IMR-90 (cell line): Measurements from ENCODE around the gene DGKQ. TPM values are rescaled to one million over a fixed set of nuclear protein-coding genes. Genes with fewer than 3 reads are reported as not detected.
"Not testable (repeated sequence)": the region's sequence is repeated elsewhere in the genome, so short reads cannot be mapped to it uniquely, and the experiment has no call there.

Source experiments
- ATAC-seq: fragments of 200-7000 bp; cut with Tn5 transposase; 2 replicates; pipeline ENCODE4 v1.9.1; 2020; ENCODE audit warnings: low read depth, mild to moderate bottlenecking, moderate library complexity
- BruUV-seq: library from RNA; stranded (reverse); fragments of 400-500 nt; replicated peaks from 2 replicates; lab custom pipeline; 2021; lab: Mats Ljungman, UMichigan
- CTCF ChIA-PET: fragments of 300-600 bp; formaldehyde crosslinking; extraction: SDS; loops from one replicate; lab custom pipeline; 2021; ENCODE audit warnings: antibody characterized with exemption; lab: Yijun Ruan, JAX
- POLR2A ChIA-PET: fragments of 300-600 bp; sonication (Branson Sonifier 250); formaldehyde crosslinking; loops from one replicate; lab custom pipeline; 2022; ENCODE audit warnings: antibody characterized with exemption; ENCODE audit not compliant: unreplicated experiment; lab: Charles Lee
- DNase-seq: peaks from one replicate; pipeline ENCODE4 v3.0.0; 2013
- H2AFZ ChIP-seq: replicated peaks from 2 replicates; pipeline ENCODE3; 2013; ENCODE audit warnings: low read length, mild to moderate bottlenecking; ENCODE audit not compliant: poor library complexity
- H2AK5ac ChIP-seq: 2 replicates; pipeline ENCODE4 v1.6.1; 2013; ENCODE audit warnings: low read depth, low read length, inconsistent platforms
- H2AK9ac ChIP-seq: replicated peaks from 2 replicates; pipeline ENCODE3; 2013; ENCODE audit warnings: mild to moderate bottlenecking, low read depth, low read length, moderate library complexity; ENCODE audit not compliant: poor library complexity
- H2BK120ac ChIP-seq: 2 replicates; pipeline ENCODE4 v1.6.1; 2013; ENCODE audit warnings: low read depth, low read length, inconsistent platforms
- H2BK15ac ChIP-seq: 3 replicates; pipeline ENCODE4 v1.6.1; 2013; ENCODE audit warnings: low read depth, low read length, inconsistent platforms
- H2BK20ac ChIP-seq: 2 replicates; pipeline ENCODE4 v1.6.1; 2013; ENCODE audit warnings: low read depth, mild to moderate bottlenecking, inconsistent platforms, low read length, moderate library complexity
- H2BK5ac ChIP-seq: 2 replicates; pipeline ENCODE4 v1.6.1; 2013; ENCODE audit warnings: mild to moderate bottlenecking, low read depth, low read length, inconsistent platforms; ENCODE audit not compliant: poor library complexity, severe bottlenecking
- H3K14ac ChIP-seq: replicated peaks from 2 replicates; pipeline ENCODE4 v1.6.1; 2013; ENCODE audit warnings: low read depth, low read length, inconsistent platforms
- H3K18ac ChIP-seq: 2 replicates; pipeline ENCODE4 v1.6.1; 2013; ENCODE audit warnings: low read depth, low read length, control low read depth
- H3K23ac ChIP-seq: 2 replicates; pipeline ENCODE4 v1.6.1; 2013; ENCODE audit warnings: low read depth, low read length, inconsistent platforms
- H3K27ac ChIP-seq: 2 replicates; pipeline ENCODE4 v1.5.1; 2013; ENCODE audit warnings: mild to moderate bottlenecking, control low read depth, low read length; ENCODE audit not compliant: insufficient read depth
- H3K27me3 ChIP-seq: 2 replicates; pipeline ENCODE4 v1.6.1; 2013; ENCODE audit warnings: low read length; ENCODE audit not compliant: control insufficient read depth, insufficient read depth
- H3K36me3 ChIP-seq: 2 replicates; pipeline ENCODE4 v1.6.1; 2013; ENCODE audit warnings: low read length, mixed read lengths; ENCODE audit not compliant: control insufficient read depth, insufficient read depth
- H3K4ac ChIP-seq: 2 replicates; pipeline ENCODE4 v1.6.1; 2013; ENCODE audit warnings: low read depth, low read length, inconsistent platforms
- H3K4me1 ChIP-seq: 2 replicates; pipeline ENCODE4 v1.6.1; 2013; ENCODE audit warnings: low read length, mixed read lengths; ENCODE audit not compliant: control insufficient read depth, insufficient read depth
- H3K4me2 ChIP-seq: 2 replicates; pipeline ENCODE4 v1.6.1; 2013; ENCODE audit warnings: low read depth, mild to moderate bottlenecking, control low read depth, low read length, moderate library complexity
- H3K4me3 ChIP-seq: 2 replicates; pipeline ENCODE4 v1.5.1; 2013; ENCODE audit warnings: low read depth, mild to moderate bottlenecking, control low read depth, low read length, moderate library complexity; ENCODE audit not compliant: insufficient read depth
- H3K56ac ChIP-seq: 2 replicates; pipeline ENCODE4 v1.6.1; 2013; ENCODE audit warnings: low read length, inconsistent platforms; ENCODE audit not compliant: insufficient read depth; ENCODE audit errors: extremely low read depth
- H3K79me1 ChIP-seq, 2 experiments: 2 replicates each; pipeline ENCODE4 v1.6.1; 2013; ENCODE audit warnings: low read length in 2 of 2, inconsistent platforms in 1 of 2, low read depth in 1 of 2
- H3K9ac ChIP-seq: 2 replicates; pipeline ENCODE4 v1.6.1; 2013; ENCODE audit warnings: low read depth, low read length, control low read depth
- H3K9me1 ChIP-seq: 2 replicates; pipeline ENCODE4 v1.6.1; 2013; ENCODE audit warnings: low read length, inconsistent platforms; ENCODE audit not compliant: insufficient read depth
- H3K9me3 ChIP-seq: 2 replicates; pipeline ENCODE4 v1.6.1; 2013; ENCODE audit warnings: low read length; ENCODE audit not compliant: control insufficient read depth, insufficient read depth
- H4K20me1 ChIP-seq: 2 replicates; pipeline ENCODE4 v1.6.1; 2013; ENCODE audit warnings: low read length, inconsistent platforms; ENCODE audit not compliant: insufficient read depth
- H4K5ac ChIP-seq: 2 replicates; pipeline ENCODE4 v1.6.1; 2013; ENCODE audit warnings: mild to moderate bottlenecking, low read depth, low read length, control low read depth
- H4K8ac ChIP-seq, 2 experiments: 2 replicates each; pipeline ENCODE4 v1.6.1; 2013; ENCODE audit warnings: low read depth in 2 of 2, low read length in 2 of 2, control low read depth in 1 of 2, inconsistent platforms in 1 of 2
- H4K91ac ChIP-seq: 2 replicates; pipeline ENCODE4 v1.6.1; 2013; ENCODE audit warnings: low read depth, low read length, inconsistent platforms; ENCODE audit not compliant: insufficient read depth
- WGBS, 2 experiments: methylation state at CpG; one replicate each; pipeline versions ENCODE4 v1.1.5 to v1.1.7; 2013; ENCODE audit warnings: missing lambda C conversion rate in 2 of 2; ENCODE audit not compliant: insufficient read length in 1 of 2; ENCODE audit errors: extremely low coverage in 2 of 2; 5-methylcytosine and 5-hydroxymethylcytosine counted together
- dilution Hi-C: fragments of 300-500 bp; cut with HindIII; formaldehyde crosslinking; loops from one replicate; pipeline ENCODE4 v1.14.3; 2018; ENCODE audit warnings: low sequenced_read_pairs; ENCODE audit not compliant: unreplicated experiment
- in situ Hi-C: fragments of 300-500 bp; cut with MboI; formaldehyde crosslinking; loops from 3 replicates; pipeline ENCODE4 v1.14.3; 2019; ENCODE audit warnings: low sequenced_read_pairs, inconsistent platforms, mixed read lengths
- intact Hi-C: fragments of 100-400 bp; cut with micrococcal nuclease; formaldehyde crosslinking; loops from 2 replicates; pipeline ENCODE4 v1.10.0; 2022
- polyA plus RNA-seq, 3 experiments: library from polyadenylated mRNA; depleted of rRNA; stranded (reverse); fragments of >200 nt; gene quantifications; 2 replicates each; pipeline ENCODE4 v1.2.3, GENCODE V29; 2012; ENCODE audit warnings: low replicate concordance in 1 of 3
- total RNA-seq: library from RNA; depleted of rRNA; stranded (reverse); fragments of >200 nt; gene quantifications from 2 replicates; pipeline ENCODE4 v1.2.3, GENCODE V29; 2012

DGKQ gene
- total and polyA plus RNA-seq, 2 of the 4 experiments (the other 2 are of a cell fraction) = 4.3 to 15.6 TPM

DNA sequence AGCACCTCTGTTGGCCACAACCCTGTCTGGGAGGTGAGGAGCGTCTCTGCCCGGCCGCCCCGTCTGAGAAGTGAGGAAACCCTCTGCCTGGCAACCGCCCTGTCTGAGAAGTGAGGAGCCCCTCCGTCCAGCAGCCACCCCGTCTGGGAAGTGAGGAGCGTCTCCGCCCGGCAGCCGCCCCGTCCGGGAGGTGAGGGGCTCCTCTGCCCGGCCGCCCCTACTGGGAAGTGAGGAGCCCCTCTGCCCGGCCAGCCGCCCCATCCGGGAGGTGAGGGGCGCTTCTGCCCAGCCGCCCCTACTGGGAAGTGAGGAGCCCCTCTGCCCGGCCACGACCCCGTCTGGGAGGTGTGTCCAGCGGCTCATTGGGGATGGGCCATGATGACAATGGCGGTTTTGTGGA is 2.6 kb upstream of the DGKQ start:
- H3K4me2 ChIP-seq, ATAC-seq, H4K5ac ChIP-seq, H3K27me3 ChIP-seq, H4K8ac ChIP-seq, in situ Hi-C loops, H3K4me3 ChIP-seq, H3K36me3 ChIP-seq, POLR2A ChIA-PET, H3K9ac ChIP-seq, CTCF ChIA-PET, DNase-seq, H3K9me3 ChIP-seq, H3K27ac ChIP-seq, H3K56ac ChIP-seq, H3K18ac ChIP-seq, H3K4ac ChIP-seq, H2BK20ac ChIP-seq, H2BK120ac ChIP-seq, BruUV-seq, H2AK9ac ChIP-seq, H4K91ac ChIP-seq, dilution Hi-C loops, H2BK15ac ChIP-seq, H3K4me1 ChIP-seq, H2AK5ac ChIP-seq, H3K14ac ChIP-seq, intact Hi-C loops, H2BK5ac ChIP-seq, H2AFZ ChIP-seq, H3K23ac ChIP-seq: not testable (repeated sequence)
- Histone ChIP-seq H4K20me1 (peaks cover 21% of the 10 kb centered on the region), H3K9me1 (peaks cover 11% of the 10 kb centered on the region; the same call in 1 of the 2 replicates), H3K79me1 (peaks cover 4 to 17% of the 10 kb centered on the region in 2 experiments; a peak in 3 of 4 replicates)
- WGBS, 2 experiments = no CpG with 5 or more reads among the region's 25 CpGs
